C4-2B (cell line): ENCODE results near the gene FCN1.

Experiments
- CTCF ChIP-seq: fragments of 450-650 bp; conservative IDR thresholded peaks from 2 replicates; pipeline ENCODE4 v1.5.1; 2017; ENCODE audit warnings: mild to moderate bottlenecking
- ZFX ChIP-seq: fragments of 450-650 bp; IDR thresholded peaks from 2 replicates; pipeline ENCODE4 v1.6.1; 2017

GRCh38 chr9:134872482-134873231, 45.1 kb downstream of the FCN1 start:
- TF ChIP-seq CTCF (no peak), ZFX (no peak)
